Bronchial epithelial cell (primary cell): ENCODE results near the gene SLC1A4. TPM values are rescaled to one million over a fixed set of nuclear protein-coding genes. Genes with fewer than 3 reads are reported as not detected.

Experiments
- DNase-seq: peaks from one replicate; pipeline ENCODE4 v3.0.0-alpha.2; 2010; ENCODE audit warnings: low read depth
- FAIRE-seq: peaks from 2 replicates; lab custom pipeline; 2011; peaks lifted over from hg19 to GRCh38; lab: Jason Lieb, UNC
- H3K27me3 ChIP-seq: 2 replicates; pipeline ENCODE4 v1.5.1; 2011; ENCODE audit warnings: low read length; ENCODE audit not compliant: control insufficient read depth, insufficient read depth
- H3K36me3 ChIP-seq: 2 replicates; pipeline ENCODE4 v1.5.1; 2011; ENCODE audit warnings: low read length; ENCODE audit not compliant: control insufficient read depth, insufficient read depth
- H3K4me3 ChIP-seq: 2 replicates; pipeline ENCODE4 v1.5.1; 2011; ENCODE audit warnings: mild to moderate bottlenecking, low read depth, low read length, control low read depth
- total RNA-seq: library from RNA; depleted of rRNA; stranded (reverse); fragments of >200 nt; gene quantifications from 2 replicates; pipeline ENCODE4 v1.2.1, GENCODE V29; 2014
- TF ChIP-seq, protein P1 (sequence below): IDR thresholded peaks from 2 replicates; pipeline ENCODE4 v1.5.1; 2011; ENCODE audit warnings: mild to moderate bottlenecking, moderate library complexity, low read length, control low read depth, inconsistent platforms; ENCODE audit not compliant: insufficient read depth, severe bottlenecking

The SLC1A4 gene
- total RNA-seq, 1 donor from 2014 or later = 26.3 TPM

DNA sequence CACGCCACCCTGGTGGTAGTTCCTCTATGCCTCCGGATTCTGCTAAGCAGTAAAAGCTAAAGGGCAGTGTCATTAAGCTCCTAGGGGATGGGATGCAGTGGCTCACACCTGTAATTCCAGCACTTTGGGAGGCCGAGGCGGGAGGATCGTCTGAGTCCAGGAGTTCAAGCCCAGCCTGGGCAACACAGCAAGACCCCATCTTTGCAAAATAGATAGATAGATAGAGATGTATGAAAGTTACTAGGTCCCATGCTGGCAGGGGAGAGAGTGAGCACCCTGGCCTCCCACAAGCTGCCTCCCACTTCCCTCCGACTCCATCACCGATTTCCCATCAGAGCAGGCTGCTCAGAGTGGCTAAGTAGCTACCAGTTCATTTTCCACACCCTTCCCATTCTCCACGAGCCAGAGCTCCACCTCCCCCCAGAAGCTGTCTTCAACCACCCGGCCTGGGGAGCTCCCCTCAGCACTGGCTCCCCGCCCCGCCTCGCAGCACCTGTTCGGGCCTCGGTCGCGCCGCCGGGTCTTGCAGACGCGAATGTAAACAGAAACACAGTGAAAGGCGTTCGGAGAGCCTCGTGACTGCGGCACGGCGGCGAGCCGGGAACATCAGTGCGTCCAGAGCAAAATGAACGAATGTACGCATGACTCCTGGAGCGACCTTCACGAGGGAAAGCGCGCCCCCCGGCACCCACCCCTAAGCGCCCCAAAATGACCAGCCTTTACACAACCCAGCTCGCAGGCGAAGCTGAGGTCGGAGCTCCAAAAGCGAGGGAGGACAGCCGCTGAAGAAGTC is 66.4 kb downstream of the SLC1A4 start:
- H3K27me3 ChIP-seq = no peaks in the 10 kb centered on the region
- TF ChIP-seq, protein P1, sequence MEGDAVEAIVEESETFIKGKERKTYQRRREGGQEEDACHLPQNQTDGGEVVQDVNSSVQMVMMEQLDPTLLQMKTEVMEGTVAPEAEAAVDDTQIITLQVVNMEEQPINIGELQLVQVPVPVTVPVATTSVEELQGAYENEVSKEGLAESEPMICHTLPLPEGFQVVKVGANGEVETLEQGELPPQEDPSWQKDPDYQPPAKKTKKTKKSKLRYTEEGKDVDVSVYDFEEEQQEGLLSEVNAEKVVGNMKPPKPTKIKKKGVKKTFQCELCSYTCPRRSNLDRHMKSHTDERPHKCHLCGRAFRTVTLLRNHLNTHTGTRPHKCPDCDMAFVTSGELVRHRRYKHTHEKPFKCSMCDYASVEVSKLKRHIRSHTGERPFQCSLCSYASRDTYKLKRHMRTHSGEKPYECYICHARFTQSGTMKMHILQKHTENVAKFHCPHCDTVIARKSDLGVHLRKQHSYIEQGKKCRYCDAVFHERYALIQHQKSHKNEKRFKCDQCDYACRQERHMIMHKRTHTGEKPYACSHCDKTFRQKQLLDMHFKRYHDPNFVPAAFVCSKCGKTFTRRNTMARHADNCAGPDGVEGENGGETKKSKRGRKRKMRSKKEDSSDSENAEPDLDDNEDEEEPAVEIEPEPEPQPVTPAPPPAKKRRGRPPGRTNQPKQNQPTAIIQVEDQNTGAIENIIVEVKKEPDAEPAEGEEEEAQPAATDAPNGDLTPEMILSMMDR = no peak
- FAIRE-seq (no peak), DNase-seq (peak; percentile 35)
- H3K36me3 ChIP-seq = no peaks in the 10 kb centered on the region
- peak overlapping the region; percentile 63 for H3K4me3 ChIP-seq

DNA sequence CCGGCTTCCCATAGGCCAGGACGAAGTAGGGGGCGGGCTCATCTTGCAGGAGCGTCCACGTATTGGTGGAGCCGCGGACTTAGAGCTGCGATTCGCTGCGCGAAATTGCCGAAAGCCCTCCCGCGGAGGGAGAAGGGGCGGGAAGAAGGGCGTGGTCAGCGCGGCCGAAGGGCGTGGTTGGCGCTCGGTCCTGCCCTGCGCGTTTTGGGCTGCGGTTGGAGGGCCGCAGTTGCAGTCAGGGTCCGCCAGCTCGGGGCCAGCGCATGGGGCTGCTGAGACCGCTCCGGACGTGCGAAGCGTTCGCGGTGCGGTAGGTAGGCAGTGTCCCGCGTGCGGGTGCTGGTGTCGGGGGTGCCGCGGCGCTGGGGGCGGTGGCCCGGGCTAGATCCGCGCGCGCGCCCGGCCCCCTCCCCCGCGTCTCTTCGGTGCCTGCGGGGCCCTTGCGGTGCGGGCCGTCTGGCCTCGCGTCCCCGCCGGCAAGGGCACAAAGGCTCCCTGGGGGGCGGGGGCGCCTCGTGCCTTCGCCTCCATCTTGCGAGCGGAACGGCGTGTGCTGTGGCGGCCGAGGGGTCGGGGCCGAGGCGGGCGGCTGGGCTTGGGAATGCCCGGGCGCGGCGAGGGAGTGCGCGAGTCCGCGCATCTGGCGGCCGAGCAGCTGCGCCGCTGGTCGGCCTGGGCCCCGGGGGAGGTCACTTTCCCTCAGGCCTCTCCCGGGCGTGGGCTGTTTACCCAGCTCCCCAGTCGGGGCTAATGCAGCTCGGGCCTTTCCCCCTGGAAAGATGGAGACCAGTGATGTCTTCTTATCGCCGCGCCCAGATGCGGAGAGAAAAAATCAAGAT is 67.2 kb downstream of the SLC1A4 start, which contains the start of gene CEP68:
TSS of gene CEP68 (plus strand) at position 202 of the 839 bp plus-strand sequence. CDS start 13,029 bp downstream, outside the sequence.
- TF ChIP-seq, protein P1 = no peak
- no peaks in the 10 kb centered on the region for H3K36me3 ChIP-seq
- FAIRE-seq (no peak), DNase-seq (peak; percentile 93)
- H3K27me3 ChIP-seq = no peaks in the 10 kb centered on the region
- H3K4me3 ChIP-seq = peak within 1 kb of the TSS; percentile 63

DNA sequence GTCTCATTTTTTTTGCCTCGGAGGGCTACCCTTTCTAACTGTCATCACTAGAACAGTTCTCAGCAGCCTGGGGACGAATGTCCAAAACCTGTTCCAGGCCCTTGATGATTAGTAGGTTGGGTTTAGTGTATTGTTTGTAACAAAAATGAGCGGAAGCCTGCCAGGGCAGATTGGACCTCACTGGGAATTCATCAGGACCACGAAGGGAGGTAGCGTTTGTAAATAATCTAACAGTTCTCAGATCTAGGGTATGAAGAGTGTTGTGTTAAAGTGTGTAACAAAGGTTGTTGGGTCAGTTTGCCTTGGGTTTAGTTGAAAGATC is 67.8 kb downstream of the SLC1A4 start:
- TF ChIP-seq, protein P1 = no peak
- no peak for DNase-seq
- Histone ChIP-seq H3K36me3 (no peaks in the 10 kb centered on the region), H3K27me3 (no peaks in the 10 kb centered on the region), H3K4me3 (peak overlapping the region; percentile 63)
- FAIRE-seq = no peak

DNA sequence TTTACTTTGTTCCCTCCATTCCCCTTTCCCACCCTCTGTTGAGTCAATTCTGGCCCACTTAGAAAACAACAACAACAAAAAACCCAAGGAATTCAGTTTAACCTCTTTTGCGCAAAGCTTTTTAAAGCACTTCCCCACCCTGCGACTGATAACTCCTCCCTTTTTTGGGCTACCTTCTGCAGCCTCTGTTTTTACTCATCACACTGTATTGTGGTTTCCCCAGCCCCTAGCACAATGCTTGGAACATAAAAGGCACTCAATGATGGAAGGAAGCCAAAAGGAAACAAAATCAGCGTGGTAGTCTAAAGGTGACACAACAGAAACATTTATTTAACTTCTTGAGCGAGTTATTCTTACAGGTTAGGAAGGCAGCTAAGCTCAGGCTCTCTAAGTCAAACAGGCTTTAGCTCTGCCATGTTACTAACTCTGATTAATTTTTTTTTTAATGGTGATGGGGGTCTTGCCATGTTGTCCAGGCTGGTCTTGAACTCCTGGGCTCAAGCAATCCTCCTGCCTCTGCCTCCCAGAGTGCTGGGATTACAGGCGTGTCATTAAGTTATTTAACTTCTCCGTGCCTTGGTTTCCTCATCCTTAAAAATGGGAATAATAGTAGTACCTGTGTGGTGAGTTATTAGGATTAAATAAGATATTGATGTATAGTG is 68.3 kb downstream of the SLC1A4 start:
- TF ChIP-seq, protein P1 = no peak
- Histone ChIP-seq H3K36me3 (no peaks in the 10 kb centered on the region), H3K4me3 (peak overlapping the region; percentile 63), H3K27me3 (no peaks in the 10 kb centered on the region)
- FAIRE-seq (no peak), DNase-seq (peak; percentile 83)

DNA sequence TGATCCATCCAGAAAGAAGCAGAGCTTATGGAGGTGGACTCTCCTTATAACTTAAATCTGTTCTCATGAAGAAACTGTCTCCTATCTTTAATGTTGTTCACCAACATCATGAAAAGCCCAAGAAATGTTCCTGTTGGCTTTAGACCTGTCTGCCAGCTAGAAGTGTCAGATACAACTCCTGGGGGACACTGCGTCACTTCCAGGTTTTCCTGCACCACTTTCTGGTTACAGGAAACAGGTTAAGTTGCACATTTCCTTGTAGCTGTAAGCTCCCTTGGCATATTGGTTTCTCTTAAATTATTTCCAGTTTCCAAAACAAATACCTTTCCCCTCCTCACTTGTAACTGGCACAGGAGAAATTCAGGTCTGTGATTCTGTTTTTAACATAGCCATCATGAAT is 69.9 kb downstream of the SLC1A4 start:
- Histone ChIP-seq H3K36me3 (no peaks in the 10 kb centered on the region), H3K4me3 (no peak overlapping the region), H3K27me3 (no peaks in the 10 kb centered on the region)
- DNase-seq = no peak
- TF ChIP-seq, protein P1 = no peak
- FAIRE-seq = no peak
